ENCODE results near the gene NKX1-1. TPM values are rescaled to one million over a fixed set of nuclear protein-coding genes. Genes with fewer than 3 reads are reported as not detected.
A peak's percentile ranks its signal among the peaks of the same experiment; 100 is the strongest.

NKX1-1 gene
- total RNA-seq, 4 donors from 2014 or later: not detected

- Histone ChIP-seq H3K36me3 (peaks cover 61% of the 10 kb centered on the region), H3K27me3 (no peaks in the 10 kb centered on the region)
These were observed 48.6 kb downstream of the NKX1-1 start for GRCh38 chr4:1357356-1358248.

GRCh38 chr4:1356181-1356998 is 49.9 kb downstream of the NKX1-1 start:
- Histone ChIP-seq H3K4me3 (no peak overlapping the region), H3K27ac (no peak overlapping the region), H3K36me3 (peaks cover 67% of the 10 kb centered on the region), H3K4me1 (peaks cover 5% of the 10 kb centered on the region), H3K27me3 (no peaks in the 10 kb centered on the region), H3K9me3 (no peaks in the 10 kb centered on the region)
- no peak for DNase-seq (ENCODE audit: low spot score in 2 of 2)
- 55% methylated on average over 22 of the region's 28 CpGs for WGBS
- peak; percentile 23 to 77 for TF ChIP-seq CTCF (IDR thresholded peaks at IDR 0.05)
- TF ChIP-seq POLR2A (IDR thresholded peaks at IDR 0.05): no peak

More at GRCh38 chr4:1357356-1358248, 48.6 kb downstream of the NKX1-1 start:
- no peak for DNase-seq (ENCODE audit: low spot score in 2 of 2)
- Histone ChIP-seq H3K4me3 (no peak overlapping the region), H3K4me1 (no peaks in the 10 kb centered on the region), H3K27ac (no peak overlapping the region), H3K9me3 (no peaks in the 10 kb centered on the region)
- TF ChIP-seq POLR2AphosphoS5 (IDR thresholded peaks at IDR 0.05) (no peak), CTCF (IDR thresholded peaks at IDR 0.05) (no peak), POLR2A (IDR thresholded peaks at IDR 0.05) (no peak), EP300 (IDR thresholded peaks at IDR 0.05) (no peak)
- WGBS: 94% methylated on average over 3 of the region's 27 CpGs

- TF ChIP-seq CTCF (IDR thresholded peaks at IDR 0.05) (no peak), EP300 (IDR thresholded peaks at IDR 0.05) (no peak), POLR2A (IDR thresholded peaks at IDR 0.05) (no peak), POLR2AphosphoS5 (IDR thresholded peaks at IDR 0.05) (no peak)
- 93% methylated on average over 13 of the region's 14 CpGs for WGBS
- Histone ChIP-seq H3K27me3 (no peaks in the 10 kb centered on the region), H3K9me3 (no peaks in the 10 kb centered on the region), H3K4me1 (peaks cover 5% of the 10 kb centered on the region), H3K27ac (no peak overlapping the region), H3K4me3 (no peak overlapping the region), H3K36me3 (peaks cover 67% of the 10 kb centered on the region)
- DNase-seq (ENCODE audit: low spot score in 2 of 2): no peak
These were observed 50.9 kb downstream of the NKX1-1 start for GRCh38 chr4:1355378-1355777.

- DNase-seq (ENCODE audit: low spot score in 2 of 2): no peak
- 93% methylated on average over 18 of the region's 18 CpGs for WGBS
- Histone ChIP-seq H3K27me3 (no peaks in the 10 kb centered on the region), H3K9me3 (no peaks in the 10 kb centered on the region), H3K4me1 (peaks cover 5% of the 10 kb centered on the region), H3K36me3 (peaks cover 71% of the 10 kb centered on the region), H3K27ac (no peak overlapping the region), H3K4me3 (no peak overlapping the region)
- TF ChIP-seq CTCF (IDR thresholded peaks at IDR 0.05): no peak
- no peak for TF ChIP-seq EP300 (IDR thresholded peaks at IDR 0.05)
- TF ChIP-seq POLR2AphosphoS5 (IDR thresholded peaks at IDR 0.05): no peak
- TF ChIP-seq POLR2A (IDR thresholded peaks at IDR 0.05): no peak
These were observed 51.3 kb downstream of the NKX1-1 start for GRCh38 chr4:1354983-1355275.

Measured in suprapubic skin (tissue), 4 donors.